HG03342 (cell line): Measurements from ENCODE around the gene FEM1A.
"Not testable (repeated sequence)": the region's sequence is repeated elsewhere in the genome, so short reads cannot be mapped to it uniquely, and the experiment has no call there.

Source experiments
- ATAC-seq: cut with Tn5 transposase; IDR thresholded peaks from one replicate; pipeline ENCODE4 v1.9.1; 2021; ENCODE audit warnings: mild to moderate bottlenecking, moderate library complexity; ENCODE audit not compliant: unreplicated experiment

The FEM1A gene

DNA sequence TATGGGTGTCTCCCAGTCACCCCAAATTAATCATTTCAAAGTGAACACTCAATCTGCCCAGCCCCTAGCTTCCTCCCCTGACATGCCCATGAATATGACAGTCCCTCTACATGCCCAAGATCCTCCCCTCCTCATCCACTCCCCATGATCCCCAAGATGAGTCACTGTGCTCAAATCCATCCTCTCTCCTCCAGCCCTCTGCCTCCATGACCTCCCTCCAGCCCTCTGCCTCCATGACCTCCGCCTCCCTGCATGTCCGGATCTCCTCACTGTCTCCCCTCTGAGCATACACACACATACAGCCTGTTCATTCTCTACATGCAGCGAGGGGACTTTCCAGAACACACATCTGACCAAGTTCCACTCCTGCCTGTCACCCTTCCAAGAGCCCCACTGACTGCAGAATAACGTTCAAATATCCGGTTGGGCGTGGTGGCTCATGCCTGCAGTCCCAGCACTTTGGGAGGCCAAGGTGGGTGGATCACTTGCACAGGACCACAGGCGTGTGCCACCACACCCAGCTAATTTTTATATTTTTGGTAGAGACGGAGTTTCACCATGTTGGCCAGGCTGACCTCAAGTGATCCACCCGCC is 18.4 kb upstream of the FEM1A start:
- no peak for ATAC-seq

DNA sequence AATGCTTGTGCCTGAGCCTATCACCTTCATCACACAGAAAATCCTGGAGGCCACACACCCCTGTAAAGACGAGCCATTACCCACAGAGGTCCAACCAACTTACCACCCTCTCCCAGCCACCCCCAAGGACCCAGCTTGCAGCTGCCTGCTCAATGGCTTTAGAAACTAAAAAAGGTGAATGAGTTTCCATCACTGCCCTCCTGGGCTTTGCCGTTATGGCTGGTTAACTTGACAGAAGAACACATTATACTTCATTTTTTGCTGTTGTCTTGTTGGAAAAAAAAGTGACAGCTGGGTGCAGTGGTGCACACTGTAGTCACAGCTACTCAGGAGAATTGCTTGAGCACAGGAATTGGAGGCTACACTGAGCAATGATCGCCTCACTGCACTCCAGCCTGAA is 17.4 kb upstream of the FEM1A start:
- ATAC-seq, result no peak

DNA sequence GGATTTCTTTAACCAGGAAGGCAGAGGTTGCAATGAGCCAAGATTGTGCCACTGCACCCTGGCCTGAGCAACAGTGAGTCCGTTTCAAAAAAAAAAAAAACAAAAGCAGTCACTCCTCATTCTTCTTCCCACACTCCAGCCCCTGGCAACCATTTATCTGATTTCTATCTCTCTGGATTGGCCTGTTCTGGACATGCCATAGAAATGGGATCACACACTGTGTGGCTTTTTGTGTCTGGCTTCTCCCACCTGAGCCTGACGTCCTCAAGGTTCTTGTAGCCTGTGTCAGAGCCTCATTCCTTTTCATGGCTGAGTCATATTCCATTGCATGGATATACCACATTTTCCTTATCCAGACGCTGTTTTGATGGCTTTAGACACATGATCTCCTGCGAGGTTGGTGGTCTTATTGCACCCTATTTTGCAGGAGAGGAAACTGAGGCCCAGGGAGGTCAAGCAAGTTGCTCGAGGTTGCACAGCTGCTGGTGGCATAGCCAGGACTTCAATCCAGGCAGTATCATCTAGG is 15.8 kb upstream of the FEM1A start:
- no peak for ATAC-seq

DNA sequence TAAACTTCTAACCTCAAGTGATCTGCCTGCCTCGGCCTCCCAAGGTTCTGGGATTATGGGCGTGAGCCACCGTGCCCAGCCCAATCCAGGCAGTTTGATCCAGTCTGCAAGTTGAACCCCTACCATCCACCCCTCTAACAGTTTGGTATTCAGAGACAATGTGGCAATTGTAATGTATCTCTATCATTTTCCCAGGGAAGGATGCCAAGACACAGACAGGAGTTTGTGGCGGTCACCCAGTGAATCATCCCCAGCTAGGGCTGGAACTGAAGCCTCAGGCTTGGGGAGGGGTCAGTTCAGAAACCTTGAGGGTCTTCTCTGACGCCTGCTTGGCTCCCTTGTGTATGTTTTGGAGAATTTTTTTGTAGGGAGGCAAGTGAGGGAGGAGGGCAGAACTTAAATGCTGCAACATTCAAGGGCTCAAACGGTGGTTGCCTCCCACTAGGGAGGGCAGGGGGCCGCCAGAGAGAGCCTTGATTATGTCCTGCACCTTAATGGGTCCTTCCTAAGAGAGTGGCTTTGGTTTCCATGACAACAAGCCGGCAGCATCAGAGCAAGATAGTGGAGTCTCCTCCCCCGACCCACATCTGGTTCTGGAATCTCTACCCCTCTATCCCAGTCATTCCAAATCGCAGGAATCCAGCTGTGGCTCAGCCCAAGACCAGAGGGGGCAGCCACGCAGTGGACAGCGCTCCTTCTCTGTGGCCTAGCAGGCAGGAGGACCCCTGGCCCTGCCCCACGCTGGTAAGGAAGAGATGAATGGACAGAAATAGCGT is 14.9 kb upstream of the FEM1A start:
- ATAC-seq, result no peak

DNA sequence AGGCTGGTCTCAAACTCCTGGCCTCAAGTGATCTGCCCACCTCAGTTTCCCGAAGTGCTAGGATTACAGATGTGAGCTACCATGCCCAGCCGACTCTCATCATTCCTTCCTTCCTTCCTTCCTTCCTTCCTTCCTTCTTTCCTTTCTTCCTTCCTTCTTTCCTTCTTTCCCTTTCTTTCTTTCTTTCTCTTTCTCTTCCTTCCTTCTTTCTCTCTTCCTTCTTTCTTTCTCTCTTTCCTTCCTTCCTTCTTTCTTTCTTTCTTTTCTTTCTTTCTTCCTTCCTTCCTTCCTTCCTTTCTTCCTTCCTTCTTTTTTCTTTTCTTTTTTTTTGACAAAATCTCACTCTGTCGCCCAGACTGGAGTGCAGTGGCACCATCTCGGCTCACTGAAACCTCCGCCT is 13.4 kb upstream of the FEM1A start:
- ATAC-seq, result not testable (repeated sequence)

DNA sequence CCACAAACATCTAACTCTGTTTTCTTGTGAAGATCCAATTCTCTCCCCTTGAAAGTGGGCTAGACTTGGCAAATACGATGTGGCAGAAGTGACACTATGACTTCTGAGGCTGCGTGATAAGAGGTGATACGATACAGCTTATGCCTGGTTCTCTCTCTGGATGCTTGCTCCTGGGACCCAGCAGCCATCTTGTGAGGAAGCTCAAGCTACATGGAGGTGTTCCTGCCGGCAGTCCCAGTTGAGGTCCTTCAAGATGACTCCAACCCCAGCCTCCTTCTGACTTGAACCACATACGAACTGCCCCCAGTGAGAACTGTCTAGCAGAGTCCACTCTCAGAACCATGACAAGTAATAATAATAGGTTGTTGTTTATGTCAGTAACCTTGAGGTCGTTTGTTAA is 10.7 kb upstream of the FEM1A start:
- no peak for ATAC-seq

DNA sequence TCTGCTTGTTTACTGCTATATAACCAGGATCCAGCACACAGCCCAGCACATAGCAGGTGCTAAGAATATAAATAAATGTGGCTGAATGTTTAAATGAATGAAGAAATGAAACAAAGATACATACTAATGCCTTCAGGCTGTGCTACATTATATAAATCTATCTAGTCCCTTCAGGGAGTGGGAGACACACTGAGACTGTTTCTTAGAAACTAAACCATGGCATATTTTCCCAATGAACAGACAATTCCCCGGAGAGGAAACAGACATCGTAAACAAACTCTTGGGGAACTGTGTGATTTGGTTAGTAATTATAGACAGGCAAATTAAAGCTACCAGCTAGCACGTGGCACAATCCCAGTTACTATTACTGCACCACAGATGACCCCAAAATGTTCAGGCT is 9.7 kb upstream of the FEM1A start:
- ATAC-seq, result no peak

DNA sequence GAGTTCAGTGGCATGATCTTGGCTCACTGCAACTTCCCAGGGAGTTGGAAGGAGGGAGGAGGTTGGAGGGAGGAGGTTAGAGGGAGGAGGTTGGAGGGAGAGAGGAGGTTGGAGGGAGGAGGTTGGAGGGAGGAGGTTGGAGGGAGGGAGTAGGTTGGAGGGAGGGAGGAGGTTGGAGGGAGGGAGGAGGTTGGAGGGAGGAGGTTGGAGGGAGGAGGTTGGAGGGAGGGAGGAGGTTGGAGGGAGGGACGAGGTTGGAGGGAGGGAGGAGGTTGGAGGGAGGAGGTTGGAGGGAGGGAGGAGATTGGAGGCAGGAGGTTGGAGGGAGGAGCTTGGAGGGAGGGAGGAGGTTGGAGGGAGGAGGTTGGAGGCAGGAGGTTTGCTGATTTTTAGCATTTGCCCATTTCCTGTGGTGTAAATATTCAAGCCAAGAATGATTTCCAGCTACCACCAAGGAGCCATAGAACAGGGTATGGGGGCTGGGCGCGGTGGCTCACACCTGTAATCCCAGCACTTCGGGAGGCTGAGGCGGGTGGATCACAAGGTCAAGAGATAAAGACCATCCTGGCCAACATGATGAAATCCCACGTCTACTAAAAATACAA is 5.0 kb upstream of the FEM1A start:
- ATAC-seq, result not testable (repeated sequence)

DNA sequence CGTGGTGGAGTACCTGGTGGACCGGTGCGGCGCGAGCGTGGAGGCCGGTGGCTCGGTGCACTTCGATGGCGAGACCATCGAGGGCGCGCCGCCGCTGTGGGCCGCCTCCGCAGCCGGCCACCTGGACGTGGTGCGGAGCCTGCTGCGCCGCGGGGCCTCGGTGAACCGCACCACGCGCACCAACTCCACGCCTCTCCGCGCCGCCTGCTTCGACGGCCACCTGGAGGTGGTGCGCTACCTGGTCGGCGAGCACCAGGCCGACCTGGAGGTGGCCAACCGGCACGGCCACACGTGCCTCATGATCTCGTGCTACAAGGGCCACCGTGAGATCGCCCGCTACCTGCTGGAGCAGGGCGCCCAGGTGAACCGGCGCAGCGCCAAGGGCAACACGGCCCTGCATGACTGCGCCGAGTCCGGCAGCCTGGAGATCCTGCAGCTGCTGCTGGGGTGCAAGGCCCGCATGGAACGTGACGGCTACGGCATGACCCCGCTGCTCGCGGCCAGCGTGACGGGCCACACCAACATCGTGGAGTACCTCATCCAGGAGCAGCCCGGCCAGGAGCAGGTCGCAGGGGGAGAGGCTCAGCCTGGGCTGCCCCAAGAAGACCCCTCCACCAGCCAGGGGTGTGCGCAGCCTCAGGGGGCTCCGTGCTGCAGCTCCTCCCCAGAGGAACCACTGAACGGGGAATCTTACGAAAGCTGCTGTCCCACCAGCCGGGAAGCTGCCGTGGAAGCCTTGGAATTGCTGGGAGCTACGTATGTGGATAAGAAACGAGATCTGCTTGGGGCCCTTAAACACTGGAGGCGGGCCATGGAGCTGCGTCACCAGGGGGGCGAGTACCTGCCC is 708 bp downstream of the FEM1A start:
- not testable (repeated sequence) for ATAC-seq

DNA sequence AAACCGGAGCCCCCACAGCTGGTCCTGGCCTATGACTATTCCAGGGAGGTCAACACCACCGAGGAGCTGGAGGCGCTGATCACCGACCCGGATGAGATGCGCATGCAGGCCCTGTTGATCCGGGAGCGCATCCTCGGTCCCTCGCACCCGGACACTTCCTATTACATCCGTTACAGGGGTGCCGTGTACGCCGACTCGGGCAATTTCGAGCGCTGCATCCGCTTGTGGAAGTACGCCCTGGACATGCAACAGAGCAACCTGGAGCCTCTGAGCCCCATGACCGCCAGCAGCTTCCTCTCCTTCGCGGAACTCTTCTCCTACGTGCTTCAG is 1.3 kb downstream of the FEM1A start:
- ATAC-seq, result not testable (repeated sequence)

DNA sequence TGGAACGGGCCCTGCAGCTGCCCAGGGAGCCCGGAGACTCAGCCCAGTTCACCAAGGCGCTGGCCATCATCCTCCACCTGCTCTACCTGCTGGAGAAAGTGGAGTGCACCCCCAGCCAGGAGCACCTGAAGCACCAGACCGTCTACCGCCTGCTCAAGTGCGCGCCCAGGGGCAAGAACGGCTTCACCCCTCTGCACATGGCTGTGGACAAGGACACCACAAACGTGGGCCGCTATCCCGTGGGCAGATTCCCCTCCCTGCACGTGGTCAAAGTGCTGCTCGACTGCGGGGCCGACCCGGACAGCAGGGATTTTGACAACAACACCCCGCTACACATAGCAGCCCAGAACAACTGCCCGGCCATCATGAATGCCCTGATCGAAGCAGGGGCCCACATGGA is 1.7 kb downstream of the FEM1A start:
- ATAC-seq, result not testable (repeated sequence)

DNA sequence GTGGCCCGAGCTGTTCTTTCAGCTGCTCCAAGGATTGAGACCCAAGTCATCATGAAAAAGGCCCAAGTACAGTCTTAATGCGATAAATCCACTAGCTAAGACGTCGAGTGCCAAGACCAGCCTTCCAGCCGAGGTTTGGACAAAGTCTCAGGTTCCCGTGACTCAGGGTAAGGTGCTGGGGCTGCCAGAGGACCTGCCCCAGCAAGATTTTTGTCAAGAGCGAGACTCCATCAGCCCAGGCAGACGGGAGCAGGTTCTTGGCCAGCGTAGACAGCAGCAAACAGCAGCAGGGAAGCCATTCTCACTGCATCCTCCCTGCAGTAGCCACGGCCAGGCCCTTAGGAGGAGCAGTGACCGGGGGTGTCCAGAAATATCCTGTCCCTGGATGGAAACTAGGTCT is 3.4 kb downstream of the FEM1A start:
- no peak for ATAC-seq

DNA sequence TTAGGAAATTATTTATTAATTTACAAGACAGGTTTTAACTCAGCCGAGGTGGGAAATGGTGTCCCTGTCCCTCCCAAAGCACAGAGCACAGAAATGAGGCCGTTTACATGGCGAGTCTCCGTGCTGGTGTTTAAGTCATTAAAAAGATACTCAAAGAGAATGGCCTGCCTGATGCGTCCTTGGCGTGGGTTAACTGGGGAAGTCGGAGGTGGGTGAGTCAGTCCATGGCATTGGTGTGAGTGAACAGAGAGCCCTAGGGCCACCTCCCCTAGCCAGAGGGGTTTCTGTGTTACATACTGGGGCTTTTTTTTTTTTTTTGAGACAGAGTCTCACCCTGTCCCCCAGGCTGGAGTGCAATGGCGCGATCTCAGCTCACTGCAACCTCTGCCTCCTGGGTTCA is 3.9 kb downstream of the FEM1A start:
- no peak for ATAC-seq

DNA sequence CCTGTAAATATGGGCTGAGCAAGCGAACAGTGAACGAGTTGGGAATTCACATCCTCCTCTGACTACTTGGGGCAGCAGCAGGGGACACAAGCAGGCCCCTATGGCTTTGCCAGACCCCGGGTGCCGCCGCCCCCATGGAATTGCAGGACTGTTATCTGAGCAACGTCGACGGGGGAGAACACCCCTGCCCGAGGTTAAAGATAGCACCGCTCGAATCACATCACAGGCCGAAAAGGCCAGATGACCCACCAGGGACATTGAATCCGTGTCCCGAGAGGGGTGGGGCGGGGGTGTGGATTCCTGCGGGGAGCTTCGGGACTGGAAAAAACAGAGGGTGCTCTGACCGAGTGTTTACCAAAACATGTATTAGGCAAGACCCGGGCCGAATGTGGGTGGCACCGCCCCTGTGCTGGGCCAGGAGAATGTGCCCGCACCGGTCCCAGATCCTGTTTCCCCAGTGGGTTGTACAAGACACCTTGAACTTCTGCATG is 9.1 kb downstream of the FEM1A start:
- ATAC-seq, result no peak

DNA sequence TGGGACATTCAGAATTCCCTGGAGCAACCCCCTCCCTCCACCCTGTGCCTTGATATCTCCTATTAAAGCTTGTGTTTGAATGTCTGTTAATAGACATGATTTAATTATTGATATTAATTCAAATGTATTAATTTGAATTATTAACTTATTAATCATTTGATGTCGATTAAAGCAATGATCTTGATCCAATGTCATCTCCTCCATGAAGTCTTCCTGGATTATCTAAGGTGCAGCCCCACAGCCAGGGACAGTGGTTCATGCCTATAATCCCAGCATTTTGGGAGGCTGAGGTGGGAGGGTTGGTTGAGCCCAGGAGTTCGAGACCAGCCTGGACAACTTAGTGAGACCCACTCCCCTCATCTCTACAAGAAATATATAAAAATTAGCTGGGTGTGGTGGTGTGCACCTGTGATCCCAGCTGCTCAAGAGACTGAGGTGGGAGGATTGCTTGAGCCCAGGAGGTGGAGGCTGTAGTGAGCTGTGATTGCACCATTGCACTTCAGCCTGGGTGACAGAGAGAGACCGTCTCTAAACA is 9.6 kb downstream of the FEM1A start:
- no peak for ATAC-seq

DNA sequence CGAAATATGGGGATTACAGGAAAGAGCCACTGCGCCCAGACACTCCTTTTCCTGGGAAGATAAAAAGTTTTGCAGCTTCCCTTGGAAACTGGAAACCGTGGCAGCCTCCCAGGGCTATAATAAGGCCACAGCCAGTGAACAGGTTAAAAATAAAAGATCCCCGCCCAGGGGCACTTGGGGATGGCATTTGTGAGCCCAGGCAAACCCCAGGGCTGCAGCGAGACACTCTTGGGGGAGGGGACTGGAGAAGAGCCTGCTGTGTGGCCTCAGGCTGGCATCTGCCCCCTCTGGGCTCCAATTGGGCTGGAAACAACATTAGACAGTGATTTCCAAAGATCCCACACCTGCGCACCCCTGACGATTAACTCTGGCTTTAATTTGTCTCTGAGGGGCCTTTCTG is 11.2 kb downstream of the FEM1A start:
- no peak for ATAC-seq

DNA sequence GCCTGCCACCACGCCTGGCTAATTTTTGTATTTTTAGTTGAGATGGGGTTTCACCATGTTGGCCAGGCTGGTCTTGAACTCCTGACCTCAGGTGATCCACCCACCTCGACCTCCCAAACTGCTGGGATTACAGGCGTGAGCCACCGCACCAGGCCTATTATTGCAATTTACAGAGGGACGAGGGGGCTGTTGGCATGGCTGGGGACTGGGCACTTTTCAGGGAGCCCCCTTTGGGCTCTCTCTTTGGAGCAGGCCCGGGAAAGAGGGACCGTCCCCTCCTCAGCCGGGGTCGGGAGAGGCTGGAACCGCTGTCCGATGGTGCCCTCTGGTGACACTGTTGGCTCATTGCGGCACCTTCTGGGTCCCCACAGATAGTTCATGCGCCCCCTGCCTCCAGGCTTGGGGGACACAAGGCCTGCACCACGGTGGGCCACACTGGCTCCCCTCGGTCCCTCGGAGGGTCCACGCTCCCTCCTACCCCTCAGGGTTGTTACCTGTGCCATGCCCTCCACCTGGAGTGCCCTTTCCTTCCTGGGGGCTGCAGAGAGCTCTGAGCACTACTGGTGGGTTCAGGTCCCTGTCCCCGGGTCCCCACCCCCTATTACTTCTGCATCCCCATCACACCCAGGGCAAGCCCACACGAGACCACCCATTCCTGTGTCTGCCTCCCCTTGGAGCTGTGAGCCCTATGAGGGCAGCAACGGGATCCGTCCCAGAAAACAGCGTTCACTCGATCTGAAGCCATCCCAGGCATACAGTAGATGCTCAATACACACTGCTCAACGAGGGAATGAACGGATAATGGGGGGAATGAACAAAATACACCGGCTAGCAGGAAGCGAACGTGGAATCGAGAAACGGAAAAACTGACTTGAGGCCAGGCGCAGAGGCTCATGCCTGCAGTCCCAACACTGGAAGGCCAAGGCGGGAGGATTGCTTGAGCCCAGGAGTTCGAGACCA is 12.5 kb downstream of the FEM1A start:
- no peak for ATAC-seq

DNA sequence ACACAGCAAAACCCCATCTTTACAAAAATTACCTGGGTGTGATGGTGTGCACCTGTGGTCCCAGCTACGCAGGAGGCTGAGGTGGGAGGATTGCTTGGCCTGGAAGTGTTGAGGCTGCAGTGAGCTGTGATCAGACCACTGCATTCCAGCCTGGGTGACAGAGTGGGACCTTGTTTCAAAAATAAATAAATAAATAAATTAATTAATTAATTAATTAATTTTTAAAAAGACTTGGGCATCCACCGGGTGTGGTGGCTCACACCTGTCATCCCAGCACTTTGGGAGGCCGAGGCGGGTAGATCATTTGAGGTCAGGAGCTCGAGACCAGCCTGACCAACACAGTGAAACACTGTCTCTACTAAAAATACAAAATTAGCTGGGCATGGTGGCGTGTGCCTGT is 13.6 kb downstream of the FEM1A start:
- ATAC-seq, result not testable (repeated sequence)

DNA sequence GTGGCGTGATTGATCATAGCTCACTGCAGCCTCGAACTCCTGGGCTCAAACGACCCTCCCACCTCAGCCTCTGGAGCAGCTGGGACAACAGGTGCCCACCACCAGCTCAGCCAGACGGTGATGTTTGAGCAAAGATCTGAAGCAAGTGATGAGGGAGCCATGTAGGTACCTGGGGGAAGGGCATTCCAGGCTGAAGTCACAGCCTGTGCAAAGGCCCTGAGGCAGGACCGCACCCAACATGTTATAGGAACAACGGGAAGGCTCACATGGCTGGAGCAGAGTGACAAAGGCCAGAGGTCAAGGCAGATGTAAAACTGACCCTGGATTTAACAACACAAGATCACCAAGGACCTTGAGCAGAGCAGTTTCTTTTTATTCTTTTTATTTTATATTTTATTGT is 14.8 kb downstream of the FEM1A start:
- no peak for ATAC-seq

DNA sequence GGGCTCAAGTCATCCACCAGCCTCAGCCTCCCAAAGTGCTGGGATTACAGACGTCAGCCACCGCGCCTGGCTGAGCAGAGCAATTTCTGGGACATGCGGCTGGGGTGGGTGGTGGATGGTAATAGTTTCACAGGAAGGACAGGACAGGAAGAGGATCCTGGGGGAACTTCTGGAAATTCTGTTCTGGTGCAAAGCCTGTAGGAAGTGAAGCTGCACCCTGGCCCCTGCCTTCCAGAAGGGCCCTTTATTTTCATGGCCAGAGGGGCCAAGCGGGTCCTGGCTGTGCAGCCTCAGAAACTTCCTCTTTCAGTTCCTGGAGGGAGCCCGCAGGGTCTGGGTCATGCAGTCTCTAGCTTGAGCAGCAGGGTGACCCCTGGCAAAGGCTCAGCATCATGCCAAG is 15.7 kb downstream of the FEM1A start:
- no peak for ATAC-seq
